Right atrium auricular region (tissue), 2 donors: Measurements from ENCODE around the gene SV2B. TPM values are rescaled to one million over a fixed set of nuclear protein-coding genes. Genes with fewer than 3 reads are reported as not detected.
A peak's percentile ranks its signal among the peaks of the same experiment; 100 is the strongest.

Experiments
- DNase-seq: peaks from one replicate; pipeline ENCODE4 v3.0.0-alpha.2; 2019; ENCODE audit warnings: low spot score
- H3K27ac ChIP-seq, 2 donors: fragments of 200-600 bp; sonication (generic); 1 replicate in 1 of 2; 2 replicates in 1 of 2; pipeline ENCODE4 v1.5.1; 2016 to 2019
- H3K27me3 ChIP-seq, 2 donors: fragments of 200-600 bp; sonication (generic); one replicate each; pipeline versions ENCODE4 v1.5.1 to v1.6.0; 2017 to 2019
- H3K36me3 ChIP-seq: fragments of 200-600 bp; sonication (generic); one replicate; pipeline ENCODE4 v1.5.1; 2016
- H3K4me1 ChIP-seq, 2 donors: fragments of 200-600 bp; sonication (generic); one replicate each; pipeline versions ENCODE4 v1.5.1 to v1.6.0; 2017 to 2019
- H3K4me3 ChIP-seq, 2 donors: fragments of 200-600 bp; sonication (generic); 1 replicate in 1 of 2; 2 replicates in 1 of 2; pipeline ENCODE4 v1.5.1; 2017 to 2019; ENCODE audit warnings: mild to moderate bottlenecking in 1 of 2, moderate library complexity in 1 of 2
- H3K9me3 ChIP-seq, 2 donors: fragments of 200-600 bp; sonication (generic); one replicate each; pipeline ENCODE4 v1.5.1; 2019
- total RNA-seq, 2 donors: library from RNA; depleted of rRNA; stranded (reverse); fragments of >200 nt; gene quantifications; one replicate each; pipeline ENCODE4 v1.1.0, GENCODE V29; 2016
- TF ChIP-seq, protein P1 (sequence below), 2 donors: fragments of 200-600 bp; sonication (generic); IDR thresholded peaks; one replicate each; pipeline ENCODE4 v1.5.1; 2019; ENCODE audit warnings: antibody characterized with exemption in 2 of 2

Gene SV2B
- total RNA-seq, 2 donors from 2014 or later, result 0.24 to 0.56 TPM

DNA sequence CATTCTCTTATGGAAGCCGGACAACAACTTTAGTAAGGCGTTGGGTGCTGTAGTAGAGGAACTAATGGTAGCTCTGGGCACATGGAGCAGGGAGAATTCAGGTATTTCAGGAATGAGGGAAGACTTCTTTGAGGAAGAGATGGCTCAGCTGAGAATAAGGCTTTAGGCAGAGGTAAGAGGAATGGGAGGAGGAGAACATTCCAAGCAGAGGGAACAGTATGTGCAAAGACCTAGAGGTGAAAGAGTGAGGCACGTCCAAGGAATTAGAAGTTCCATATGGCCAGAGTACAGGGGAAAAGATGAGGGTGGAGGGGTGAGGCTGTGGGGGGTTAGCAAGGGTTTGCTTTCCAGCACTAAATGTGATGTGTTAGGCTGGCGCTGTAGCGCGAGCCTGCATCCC is 1.6 kb upstream of the SV2B start:
- Histone ChIP-seq H3K27ac (no peak overlapping the region), H3K9me3 (no peaks in the 10 kb centered on the region), H3K36me3 (no peaks in the 10 kb centered on the region), H3K4me3 (no peak overlapping the region), H3K27me3 (no peaks in the 10 kb centered on the region), H3K4me1 (peaks cover 0 to 36% of the 10 kb centered on the region in 2 donors)
- no peak for DNase-seq
- TF ChIP-seq, protein P1, sequence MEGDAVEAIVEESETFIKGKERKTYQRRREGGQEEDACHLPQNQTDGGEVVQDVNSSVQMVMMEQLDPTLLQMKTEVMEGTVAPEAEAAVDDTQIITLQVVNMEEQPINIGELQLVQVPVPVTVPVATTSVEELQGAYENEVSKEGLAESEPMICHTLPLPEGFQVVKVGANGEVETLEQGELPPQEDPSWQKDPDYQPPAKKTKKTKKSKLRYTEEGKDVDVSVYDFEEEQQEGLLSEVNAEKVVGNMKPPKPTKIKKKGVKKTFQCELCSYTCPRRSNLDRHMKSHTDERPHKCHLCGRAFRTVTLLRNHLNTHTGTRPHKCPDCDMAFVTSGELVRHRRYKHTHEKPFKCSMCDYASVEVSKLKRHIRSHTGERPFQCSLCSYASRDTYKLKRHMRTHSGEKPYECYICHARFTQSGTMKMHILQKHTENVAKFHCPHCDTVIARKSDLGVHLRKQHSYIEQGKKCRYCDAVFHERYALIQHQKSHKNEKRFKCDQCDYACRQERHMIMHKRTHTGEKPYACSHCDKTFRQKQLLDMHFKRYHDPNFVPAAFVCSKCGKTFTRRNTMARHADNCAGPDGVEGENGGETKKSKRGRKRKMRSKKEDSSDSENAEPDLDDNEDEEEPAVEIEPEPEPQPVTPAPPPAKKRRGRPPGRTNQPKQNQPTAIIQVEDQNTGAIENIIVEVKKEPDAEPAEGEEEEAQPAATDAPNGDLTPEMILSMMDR (IDR thresholded peaks at IDR 0.05), result no peak

DNA sequence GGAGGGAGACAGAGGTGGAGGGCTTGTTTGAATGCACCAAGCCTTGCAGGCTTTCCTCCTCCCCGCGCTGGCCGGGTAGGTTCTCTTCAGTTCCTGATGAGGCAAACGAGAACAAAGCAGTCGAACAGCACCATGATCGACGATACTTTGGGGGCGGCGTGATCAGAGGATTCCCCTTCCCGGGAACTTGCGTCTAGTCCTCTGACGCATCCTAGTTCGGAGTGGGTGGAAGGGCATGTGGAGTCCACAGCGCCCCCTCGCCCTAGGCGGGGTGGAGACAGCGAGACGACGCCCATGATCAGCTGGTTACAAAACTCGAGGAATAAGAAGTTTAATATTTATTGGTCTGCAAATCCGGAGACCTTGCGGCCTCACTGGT is 452 bp upstream of the SV2B start:
- no peak for DNase-seq
- H3K4me3 ChIP-seq, result peak overlapping the region; percentile 35 to 62
- H3K36me3 ChIP-seq, result no peaks in the 10 kb centered on the region
- H3K4me1 ChIP-seq, result peaks cover 0 to 42% of the 10 kb centered on the region in 2 donors
- H3K27ac ChIP-seq, result peak overlapping the region in 1 of 2 donors; percentile 24
- no peaks in the 10 kb centered on the region for H3K9me3 ChIP-seq
- H3K27me3 ChIP-seq, result no peaks in the 10 kb centered on the region
- TF ChIP-seq, protein P1 (IDR thresholded peaks at IDR 0.05), result peak in 1 of 2 donors; percentile 42

DNA sequence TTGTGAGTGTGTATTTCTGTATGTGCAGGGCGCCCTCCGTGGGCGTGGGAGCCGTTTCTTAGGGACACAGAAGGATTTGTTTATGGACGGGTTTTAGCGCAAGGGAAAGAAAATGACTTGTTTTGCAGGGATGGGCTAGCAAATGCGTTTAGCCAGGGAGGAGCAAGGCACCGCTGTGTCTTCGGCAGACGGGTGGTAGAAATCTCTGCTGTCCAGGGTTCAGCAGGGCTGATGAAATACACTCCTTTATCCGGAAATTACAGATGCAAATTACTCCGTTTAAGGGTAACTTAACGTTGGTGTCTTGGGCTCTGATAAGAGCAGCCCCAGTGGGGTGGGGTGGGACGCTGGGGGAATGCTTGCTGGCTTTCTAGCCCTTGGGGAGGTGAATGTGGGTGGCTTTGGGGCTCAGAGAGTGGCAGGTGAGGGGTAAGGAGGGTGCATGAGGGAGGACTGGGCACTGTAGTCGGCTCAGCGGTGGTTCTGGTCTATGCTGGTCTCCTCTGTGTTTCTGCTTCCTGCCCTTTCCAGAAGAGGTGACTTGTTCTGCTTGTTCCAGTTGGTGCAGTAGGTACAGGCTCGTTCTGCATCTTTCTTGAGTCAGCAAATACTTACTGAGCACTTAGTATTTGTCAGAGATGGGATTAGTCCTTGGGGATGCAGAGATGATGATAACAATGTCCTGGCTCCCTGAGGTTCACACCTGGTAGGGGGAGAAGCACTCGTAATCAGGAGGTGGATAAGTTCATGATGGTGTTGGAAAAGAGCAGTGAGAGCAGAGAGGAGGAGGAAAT is 954 bp downstream of the SV2B start:
- peak overlapping the region in 1 of 2 donors; percentile 24 for H3K27ac ChIP-seq
- no peak for DNase-seq
- no peaks in the 10 kb centered on the region for H3K27me3 ChIP-seq
- no peaks in the 10 kb centered on the region for H3K36me3 ChIP-seq
- H3K9me3 ChIP-seq, result no peaks in the 10 kb centered on the region
- H3K4me3 ChIP-seq, result peak overlapping the region; percentile 35 to 62
- H3K4me1 ChIP-seq, result peaks cover 0 to 42% of the 10 kb centered on the region in 2 donors
- TF ChIP-seq, protein P1 (IDR thresholded peaks at IDR 0.05), result no peak

DNA sequence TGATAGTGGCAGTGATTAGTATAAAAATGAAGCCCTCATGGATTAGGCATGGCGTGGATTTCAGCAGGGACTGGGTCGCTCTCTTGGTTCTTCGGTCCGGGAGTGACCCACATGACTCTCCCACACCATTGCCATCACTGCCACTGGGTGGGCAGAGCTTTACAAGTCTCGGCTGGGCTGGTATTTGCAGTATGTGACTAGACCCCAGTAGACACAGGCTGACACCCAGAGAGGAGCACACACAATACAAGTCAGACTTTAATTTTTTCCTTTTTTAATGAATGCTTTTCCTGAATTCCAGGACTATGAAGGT is 1.5 kb downstream of the SV2B start:
- H3K27me3 ChIP-seq, result no peaks in the 10 kb centered on the region
- no peak for DNase-seq
- H3K27ac ChIP-seq, result no peak overlapping the region
- peaks cover 0 to 42% of the 10 kb centered on the region in 2 donors for H3K4me1 ChIP-seq
- no peaks in the 10 kb centered on the region for H3K36me3 ChIP-seq
- H3K4me3 ChIP-seq, result no peak overlapping the region
- TF ChIP-seq, protein P1 (IDR thresholded peaks at IDR 0.05), result no peak
- H3K9me3 ChIP-seq, result no peaks in the 10 kb centered on the region

DNA sequence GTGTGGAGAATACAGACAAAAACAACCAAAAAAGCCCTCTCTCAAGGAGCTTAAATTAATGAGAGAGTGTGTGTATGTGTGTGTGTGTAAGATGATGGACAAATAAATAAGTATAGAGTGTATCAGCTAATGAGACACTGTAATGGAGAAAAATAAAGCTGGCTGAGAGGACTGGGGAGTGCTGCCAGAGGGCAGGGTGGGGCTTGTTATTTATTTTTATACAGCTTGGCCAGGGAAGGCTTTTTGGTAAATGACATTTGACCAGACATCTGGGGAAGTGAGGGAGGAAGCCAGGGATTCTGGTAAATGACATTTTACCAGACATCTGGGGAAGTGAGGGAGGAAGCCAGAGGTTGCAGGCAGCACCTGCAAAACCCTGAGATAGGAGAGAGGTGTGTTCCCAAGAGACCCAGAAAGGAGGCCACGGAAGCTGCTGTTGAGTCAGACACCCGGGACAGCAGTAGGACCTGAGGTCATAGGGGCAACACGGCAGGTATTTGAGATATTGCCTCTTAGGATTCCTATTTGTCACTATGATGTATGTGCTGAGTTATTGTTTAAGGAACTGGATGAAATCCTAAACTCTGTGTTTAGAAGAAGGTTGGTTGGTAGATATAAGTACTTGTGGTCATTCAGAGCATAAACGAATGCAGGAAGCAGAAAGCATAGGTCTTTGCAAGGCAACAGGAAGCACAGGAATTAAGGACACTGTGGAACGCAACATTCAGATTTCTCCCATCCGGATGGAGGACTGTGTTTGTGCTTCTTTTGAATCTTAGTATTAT is 2.7 kb downstream of the SV2B start:
- no peak for DNase-seq

More for the DNA sequence above, 2.7 kb downstream of the SV2B start:
- no peak overlapping the region for H3K4me3 ChIP-seq
- H3K36me3 ChIP-seq, result no peaks in the 10 kb centered on the region
- no peak overlapping the region for H3K27ac ChIP-seq
- TF ChIP-seq, protein P1 (IDR thresholded peaks at IDR 0.05), result no peak
- H3K27me3 ChIP-seq, result no peaks in the 10 kb centered on the region
- H3K9me3 ChIP-seq, result no peaks in the 10 kb centered on the region
- peaks cover 0 to 42% of the 10 kb centered on the region in 2 donors for H3K4me1 ChIP-seq
